ENCODE measurements around the gene PRKD2.

DNA sequence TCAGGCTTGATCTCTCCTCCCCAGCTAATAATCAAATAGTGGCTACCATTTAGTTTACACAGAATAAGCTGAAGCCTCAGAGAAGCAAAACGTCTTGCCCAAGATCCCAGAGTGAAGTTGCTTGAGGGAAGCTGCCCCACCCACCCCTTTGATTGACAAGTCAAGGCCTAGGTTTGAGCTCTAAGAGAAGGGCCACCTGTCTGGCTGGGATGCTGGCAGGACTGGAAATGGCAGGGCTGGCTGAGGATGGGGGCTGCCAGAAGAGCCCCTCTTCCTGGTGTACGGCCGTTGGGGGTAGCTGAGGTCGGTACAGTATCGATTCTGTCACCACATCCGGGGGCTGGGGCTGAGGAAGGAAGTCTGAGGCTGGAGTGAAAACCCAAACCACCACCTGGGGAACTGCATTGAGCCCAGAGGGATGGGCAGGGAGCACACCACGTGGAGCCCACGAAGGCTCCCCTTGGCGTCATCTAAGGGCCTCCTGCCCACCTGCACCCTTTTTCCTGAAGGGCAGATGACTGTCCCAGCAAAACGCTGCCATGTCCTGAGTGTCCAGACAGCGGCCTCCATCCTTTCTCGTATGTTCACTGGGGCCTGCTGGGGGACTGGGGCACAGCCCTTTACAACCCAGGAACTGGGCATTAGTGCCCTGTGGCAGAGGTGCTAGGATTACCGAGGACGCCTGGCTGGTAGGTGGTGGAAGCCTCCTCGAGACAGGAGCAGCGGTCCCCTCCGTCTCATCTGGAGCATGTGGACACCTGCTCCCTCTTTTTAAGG, 1.4 kb upstream of the PRKD2 start:
- TF ChIP-seq, protein P1, sequence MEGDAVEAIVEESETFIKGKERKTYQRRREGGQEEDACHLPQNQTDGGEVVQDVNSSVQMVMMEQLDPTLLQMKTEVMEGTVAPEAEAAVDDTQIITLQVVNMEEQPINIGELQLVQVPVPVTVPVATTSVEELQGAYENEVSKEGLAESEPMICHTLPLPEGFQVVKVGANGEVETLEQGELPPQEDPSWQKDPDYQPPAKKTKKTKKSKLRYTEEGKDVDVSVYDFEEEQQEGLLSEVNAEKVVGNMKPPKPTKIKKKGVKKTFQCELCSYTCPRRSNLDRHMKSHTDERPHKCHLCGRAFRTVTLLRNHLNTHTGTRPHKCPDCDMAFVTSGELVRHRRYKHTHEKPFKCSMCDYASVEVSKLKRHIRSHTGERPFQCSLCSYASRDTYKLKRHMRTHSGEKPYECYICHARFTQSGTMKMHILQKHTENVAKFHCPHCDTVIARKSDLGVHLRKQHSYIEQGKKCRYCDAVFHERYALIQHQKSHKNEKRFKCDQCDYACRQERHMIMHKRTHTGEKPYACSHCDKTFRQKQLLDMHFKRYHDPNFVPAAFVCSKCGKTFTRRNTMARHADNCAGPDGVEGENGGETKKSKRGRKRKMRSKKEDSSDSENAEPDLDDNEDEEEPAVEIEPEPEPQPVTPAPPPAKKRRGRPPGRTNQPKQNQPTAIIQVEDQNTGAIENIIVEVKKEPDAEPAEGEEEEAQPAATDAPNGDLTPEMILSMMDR (conservative IDR thresholded peaks at IDR 0.05; ENCODE audit: low read depth in 2 of 2), result no peak
- TF ChIP-seq JUNB (IDR thresholded peaks at IDR 0.05; ENCODE audit: unreplicated experiment) (no peak), EZH2 (IDR thresholded peaks at IDR 0.05; ENCODE audit: low read depth, unreplicated experiment) (no peak), REST (IDR thresholded peaks at IDR 0.05; ENCODE audit: unreplicated experiment) (no peak), POLR2AphosphoS5 (IDR thresholded peaks at IDR 0.05; ENCODE audit: low read depth) (0 out of 2 replicates have a peak, but pooled peaks have one; percentile 2), NANOG (IDR thresholded peaks at IDR 0.05; ENCODE audit: borderline replicate concordance) (no peak)
